Stomach (tissue), 4 donors: ENCODE results near the gene GAGE12D.
"Not testable (repeated sequence)": the region's sequence is repeated elsewhere in the genome, so short reads cannot be mapped to it uniquely, and the experiment has no call there.

ENCODE experiments used
- CTCF ChIP-seq, 7 experiments: fragments of 450-650 bp in 4 of 7; fragments of 200-600 bp in 3 of 7; sonication (generic) in 3 of 7; IDR thresholded peaks; one replicate each; pipeline ENCODE4 v1.5.1; 2016 to 2019; ENCODE audit warnings: antibody characterized with exemption in 7 of 7, control low read depth in 2 of 7, mild to moderate bottlenecking in 1 of 7
- EP300 ChIP-seq: sonication (generic); formaldehyde crosslinking; IDR thresholded peaks from one replicate; pipeline ENCODE4 v1.6.1; 2017; ENCODE audit warnings: antibody characterized with exemption
- POLR2A ChIP-seq, 4 donors: fragments of 450-650 bp; IDR thresholded peaks; one replicate each; pipeline ENCODE4 v1.6.1; 2016; ENCODE audit warnings: antibody characterized with exemption in 4 of 4, control low read depth in 2 of 4, mild to moderate bottlenecking in 1 of 4, moderate library complexity in 1 of 4

- not testable (repeated sequence) for TF ChIP-seq CTCF (IDR thresholded peaks at IDR 0.05); EP300; POLR2A (IDR thresholded peaks at IDR 0.05)
Observed at GRCh38 chrX:49568728-49569127, 27.2 kb downstream of the GAGE12D start.
